Brain microvascular endothelial cell (primary cell): Measurements from ENCODE around the gene ADAMTS18.

Experiments used
- DNase-seq: peaks from one replicate; pipeline ENCODE4 v3.0.0-alpha.2; 2020
- H3K27ac ChIP-seq: fragments of 250-450 bp; sonication (Bioruptor Pico); 2 replicates; pipeline ENCODE4 v1.5.1; 2020; ENCODE audit warnings: mild to moderate bottlenecking, moderate library complexity
- H3K27me3 ChIP-seq: fragments of 250-450 bp; sonication (Bioruptor Pico); replicated peaks from 2 replicates; pipeline ENCODE4 v1.5.1; 2020; ENCODE audit warnings: mild to moderate bottlenecking
- H3K36me3 ChIP-seq: fragments of 250-450 bp; sonication (Bioruptor Pico); replicated peaks from 2 replicates; pipeline ENCODE4 v1.5.1; 2020; ENCODE audit warnings: mild to moderate bottlenecking
- H3K4me3 ChIP-seq: 2 replicates; pipeline ENCODE4 v1.5.1; 2011; ENCODE audit warnings: low read depth, mild to moderate bottlenecking, control low read depth, low read length, moderate library complexity
- CTCF ChIP-seq: IDR thresholded peaks from 2 replicates; pipeline ENCODE4 v1.5.1; 2011; ENCODE audit warnings: low read depth, mild to moderate bottlenecking, moderate library complexity, low read length, control low read depth, inconsistent platforms; ENCODE audit errors: missing control alignments
- in situ Hi-C: cut with HindIII; loops from 2 replicates; pipeline ENCODE4 v1.10.0; 2017; ENCODE audit warnings: low sequenced_read_pairs, low pct_ligation_motif_present

The ADAMTS18 gene

GRCh38 chr16:77452243-77452642 is 17.4 kb upstream of the ADAMTS18 start:
- H3K4me3 ChIP-seq: no peak overlapping the region
- H3K27me3 ChIP-seq: no peaks in the 10 kb centered on the region
- no peak overlapping the region for H3K27ac ChIP-seq
- in situ Hi-C loops: no loop called here
- no peak for DNase-seq
- H3K36me3 ChIP-seq: no peaks in the 10 kb centered on the region
- TF ChIP-seq CTCF: no peak

- no peak overlapping the region for H3K27ac ChIP-seq
- H3K27me3 ChIP-seq: no peaks in the 10 kb centered on the region
- no peak for TF ChIP-seq CTCF
- DNase-seq: no peak
- in situ Hi-C loops: no loop called here
- no peaks in the 10 kb centered on the region for H3K36me3 ChIP-seq
- no peak overlapping the region for H3K4me3 ChIP-seq
Observed at GRCh38 chr16:77450790-77451487, 16.1 kb upstream of the ADAMTS18 start.

DNA sequence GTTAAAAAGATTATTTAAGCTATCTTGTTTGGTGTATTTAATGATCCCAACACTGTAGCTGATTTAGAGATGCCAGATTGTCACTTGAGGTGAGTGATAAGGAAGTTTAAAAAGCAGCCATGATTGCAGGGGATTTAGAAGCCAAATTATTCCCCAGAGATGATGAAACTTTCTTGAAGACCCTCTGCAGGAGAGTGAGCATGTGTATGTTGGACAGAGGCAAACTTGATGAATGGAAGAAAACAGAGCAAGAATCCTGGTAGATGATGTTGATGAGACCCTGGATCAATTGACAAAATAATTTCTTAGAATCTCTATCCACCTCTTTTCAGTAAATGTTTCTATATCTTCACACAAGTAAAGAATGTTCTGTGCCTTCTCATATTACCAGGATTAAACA is 14.4 kb upstream of the ADAMTS18 start:
- Histone ChIP-seq H3K4me3 (no peak overlapping the region), H3K27me3 (no peaks in the 10 kb centered on the region), H3K36me3 (no peaks in the 10 kb centered on the region), H3K27ac (no peak overlapping the region)
- TF ChIP-seq CTCF: no peak
- no peak for DNase-seq
- in situ Hi-C loops: no loop called here

GRCh38 chr16:77445324-77445723 is 10.5 kb upstream of the ADAMTS18 start:
- no peak for TF ChIP-seq CTCF
- Histone ChIP-seq H3K36me3 (no peaks in the 10 kb centered on the region), H3K27ac (no peak overlapping the region), H3K27me3 (no peaks in the 10 kb centered on the region), H3K4me3 (no peak overlapping the region)
- DNase-seq: no peak
- in situ Hi-C loops: no loop called here

DNA sequence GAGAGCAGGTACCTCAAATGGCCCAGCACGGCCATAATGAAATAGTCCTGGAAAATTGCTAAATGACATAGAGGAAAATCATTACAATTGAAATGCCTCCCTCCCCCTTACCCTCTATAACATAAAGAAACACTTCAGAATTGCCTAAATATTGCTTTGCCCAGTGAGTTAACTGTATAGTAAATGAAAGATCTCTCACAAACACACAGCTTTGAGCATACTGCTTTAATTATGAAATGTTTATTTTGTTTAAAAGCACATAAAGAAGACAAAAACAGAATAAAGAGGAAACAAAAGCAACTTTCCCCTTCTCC is 9.3 kb upstream of the ADAMTS18 start:
- DNase-seq: no peak
- Histone ChIP-seq H3K36me3 (no peaks in the 10 kb centered on the region), H3K4me3 (no peak overlapping the region), H3K27me3 (no peaks in the 10 kb centered on the region), H3K27ac (no peak overlapping the region)
- TF ChIP-seq CTCF: no peak
- in situ Hi-C loops: no loop called here
